Prostate gland (tissue), 2 donors: ENCODE measurements around the gene HERC3. TPM values are rescaled to one million over a fixed set of nuclear protein-coding genes. Genes with fewer than 3 reads are reported as not detected.

Experiments used
- DNase-seq: peaks from one replicate; pipeline ENCODE4 v3.0.0-alpha.2; 2019; ENCODE audit warnings: low spot score
- H3K27ac ChIP-seq, 2 donors: fragments of 200-600 bp; sonication (generic); 2 replicates each; pipeline ENCODE4 v1.5.1; 2017 to 2019
- H3K27me3 ChIP-seq: fragments of 200-600 bp; sonication (generic); replicated peaks from 2 replicates; pipeline ENCODE4 v1.5.1; 2019; ENCODE audit not compliant: insufficient read depth
- H3K36me3 ChIP-seq, 2 donors: fragments of 200-600 bp; sonication (generic); 1 replicate in 1 of 2; 2 replicates in 1 of 2; pipeline versions ENCODE4 v1.5.1 to v1.8.1; 2017 to 2019
- H3K4me1 ChIP-seq: fragments of 200-600 bp; sonication (generic); replicated peaks from 2 replicates; pipeline ENCODE4 v1.5.1; 2019
- H3K4me3 ChIP-seq, 2 donors: fragments of 200-600 bp; sonication (generic); 2 replicates each; pipeline ENCODE4 v1.5.1; 2017 to 2019
- H3K9me3 ChIP-seq: fragments of 200-600 bp; sonication (generic); 2 replicates; pipeline ENCODE4 v1.5.1; 2017
- CTCF ChIP-seq, 4 experiments: fragments of 200-600 bp in 2 of 4; fragments of 450-650 bp in 2 of 4; sonication (generic) in 2 of 4; IDR thresholded peaks; 1 replicate in 3 of 4; 2 replicates in 1 of 4; pipeline ENCODE4 v1.5.1; 2016 to 2019; ENCODE audit warnings: antibody characterized with exemption in 4 of 4, mild to moderate bottlenecking in 2 of 4, moderate library complexity in 2 of 4
- POLR2A ChIP-seq: fragments of 450-650 bp; IDR thresholded peaks from one replicate; pipeline ENCODE4 v1.6.1; 2016; ENCODE audit warnings: antibody characterized with exemption, mild to moderate bottlenecking
- POLR2AphosphoS5 ChIP-seq: sonication (generic); formaldehyde crosslinking; IDR thresholded peaks from one replicate; pipeline ENCODE4 v1.6.1; 2017; ENCODE audit warnings: antibody characterized with exemption
- WGBS: methylation state at CpG from one replicate; pipeline ENCODE4 v1.1.5; 2018; 5-methylcytosine and 5-hydroxymethylcytosine counted together
- intact Hi-C: fragments of 100-400 bp; cut with DNase I; formaldehyde crosslinking; loops from one replicate; pipeline ENCODE4 v1.14.2; 2022
- total RNA-seq, 2 donors: library from RNA; depleted of rRNA; stranded (reverse); fragments of >200 nt; gene quantifications; one replicate each; pipeline ENCODE4 v1.1.0, GENCODE V29; 2016

Gene HERC3
- total RNA-seq, 2 donors from 2014 or later = 36.5 to 42.2 TPM

DNA sequence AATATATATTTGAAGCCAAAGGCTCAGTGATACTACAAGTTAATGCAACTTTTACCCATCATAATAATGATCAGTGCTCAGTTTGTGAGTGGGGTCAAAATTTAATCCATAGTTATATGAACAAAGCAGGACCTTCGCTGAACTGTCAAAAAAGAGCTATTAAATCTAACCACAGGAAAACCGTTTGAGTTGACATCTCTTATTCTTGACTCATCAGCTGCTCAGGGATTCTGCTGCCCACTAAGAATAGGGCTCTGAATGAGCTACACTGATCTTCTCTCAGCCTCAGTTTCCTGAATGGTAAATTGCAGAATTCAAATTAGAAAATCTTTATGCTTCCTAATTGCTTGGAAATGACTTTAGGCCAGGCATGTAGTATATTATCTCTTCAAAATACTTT, 150.3 kb downstream of the HERC3 start:
- no peaks in the 10 kb centered on the region for H3K36me3 ChIP-seq
- no peak overlapping the region for H3K27ac ChIP-seq
- 54% methylated on average over 2 of the region's 2 CpGs for WGBS
- no peak for TF ChIP-seq POLR2AphosphoS5
- TF ChIP-seq CTCF (IDR thresholded peaks at IDR 0.05) = no peak
- TF ChIP-seq POLR2A = no peak
- H3K9me3 ChIP-seq = no peaks in the 10 kb centered on the region
- H3K4me1 ChIP-seq = peaks cover 10% of the 10 kb centered on the region
- no peaks in the 10 kb centered on the region for H3K27me3 ChIP-seq
- no peak overlapping the region for H3K4me3 ChIP-seq
- no peak for DNase-seq
- intact Hi-C loops = no loop called here

DNA sequence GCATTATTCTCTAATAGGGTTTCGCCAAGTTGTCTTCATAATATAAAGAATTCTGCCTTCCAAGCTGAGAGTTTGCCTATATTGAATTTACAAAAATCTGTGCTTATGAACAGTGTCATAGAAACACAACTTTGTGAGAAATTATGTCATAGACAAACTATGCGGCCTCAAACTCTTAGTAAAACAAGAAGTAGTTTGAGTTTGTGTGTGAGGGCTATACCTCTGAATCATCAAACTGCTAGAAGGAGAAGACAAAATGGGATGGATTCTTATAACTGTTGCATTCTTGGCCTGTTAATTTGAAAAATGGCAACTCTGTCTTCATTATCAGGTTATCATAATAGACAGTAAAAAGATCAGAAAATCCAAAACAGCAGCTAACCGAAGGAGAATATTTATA, 151.4 kb downstream of the HERC3 start:
- Histone ChIP-seq H3K9me3 (no peaks in the 10 kb centered on the region), H3K36me3 (no peaks in the 10 kb centered on the region), H3K4me3 (no peak overlapping the region), H3K27ac (no peak overlapping the region), H3K27me3 (no peaks in the 10 kb centered on the region), H3K4me1 (no peaks in the 10 kb centered on the region)
- intact Hi-C loops = no loop called here
- no peak for TF ChIP-seq POLR2AphosphoS5
- no peak for TF ChIP-seq CTCF (IDR thresholded peaks at IDR 0.05)
- TF ChIP-seq POLR2A = no peak
- DNase-seq = no peak
- WGBS = 95% methylated on average over 3 of the region's 3 CpGs

DNA sequence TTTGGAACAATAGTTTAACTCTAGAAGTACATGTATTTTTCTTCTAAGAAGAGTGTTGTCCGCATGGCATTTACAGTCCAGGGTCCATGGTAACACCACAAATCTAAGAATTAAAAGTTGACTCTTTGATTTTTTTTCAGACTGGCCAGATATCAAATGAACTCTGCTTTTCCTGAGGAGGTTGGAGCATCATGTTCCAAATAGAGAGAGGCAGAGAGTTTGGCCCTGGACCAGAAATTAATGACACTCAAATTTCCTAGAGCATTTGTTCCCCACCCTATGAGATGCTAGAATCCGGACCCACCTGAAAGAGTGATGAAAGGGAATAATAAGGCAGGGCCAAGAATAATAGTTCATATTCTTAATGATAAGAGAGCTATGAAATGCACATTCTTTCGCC, 152.3 kb downstream of the HERC3 start:
- no peak overlapping the region for H3K4me3 ChIP-seq
- no peak overlapping the region for H3K27ac ChIP-seq
- 84% methylated on average over 3 of the region's 3 CpGs for WGBS
- TF ChIP-seq CTCF (IDR thresholded peaks at IDR 0.05) (no peak), POLR2A (no peak), POLR2AphosphoS5 (no peak)
- intact Hi-C loops = no loop called here
- H3K36me3 ChIP-seq = peaks cover 0 to 7% of the 10 kb centered on the region in 2 donors
- H3K27me3 ChIP-seq = no peaks in the 10 kb centered on the region
- DNase-seq = no peak
- no peaks in the 10 kb centered on the region for H3K9me3 ChIP-seq
- H3K4me1 ChIP-seq = no peaks in the 10 kb centered on the region

DNA sequence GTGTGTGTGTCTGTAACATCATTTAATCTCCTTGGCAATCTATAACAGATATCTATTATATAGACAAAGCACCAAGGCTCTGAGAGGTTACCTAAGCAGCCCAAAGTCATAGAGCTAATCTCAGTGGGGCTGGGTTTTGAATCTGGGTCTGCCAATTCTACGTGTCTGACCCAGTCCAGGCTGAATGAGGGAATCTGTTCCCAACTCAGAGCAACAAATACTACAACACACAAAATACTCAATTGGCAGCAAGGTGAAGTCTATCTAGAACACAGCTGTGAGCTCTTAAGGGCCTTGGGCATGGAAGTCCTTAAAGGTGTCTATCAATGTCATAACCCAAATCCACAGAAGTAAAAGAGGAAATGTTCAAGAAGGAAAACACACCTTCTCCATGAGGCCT, 152.9 kb downstream of the HERC3 start:
- peaks cover 0 to 10% of the 10 kb centered on the region in 2 donors for H3K36me3 ChIP-seq
- intact Hi-C loops = no loop called here
- no peak for DNase-seq
- WGBS = 90% methylated on average over 1 of the region's 1 CpG
- H3K27ac ChIP-seq = no peak overlapping the region
- no peaks in the 10 kb centered on the region for H3K9me3 ChIP-seq
- TF ChIP-seq POLR2A (no peak), POLR2AphosphoS5 (no peak), CTCF (IDR thresholded peaks at IDR 0.05) (no peak)
- H3K4me3 ChIP-seq = no peak overlapping the region
- H3K4me1 ChIP-seq = no peaks in the 10 kb centered on the region
- H3K27me3 ChIP-seq = no peaks in the 10 kb centered on the region

DNA sequence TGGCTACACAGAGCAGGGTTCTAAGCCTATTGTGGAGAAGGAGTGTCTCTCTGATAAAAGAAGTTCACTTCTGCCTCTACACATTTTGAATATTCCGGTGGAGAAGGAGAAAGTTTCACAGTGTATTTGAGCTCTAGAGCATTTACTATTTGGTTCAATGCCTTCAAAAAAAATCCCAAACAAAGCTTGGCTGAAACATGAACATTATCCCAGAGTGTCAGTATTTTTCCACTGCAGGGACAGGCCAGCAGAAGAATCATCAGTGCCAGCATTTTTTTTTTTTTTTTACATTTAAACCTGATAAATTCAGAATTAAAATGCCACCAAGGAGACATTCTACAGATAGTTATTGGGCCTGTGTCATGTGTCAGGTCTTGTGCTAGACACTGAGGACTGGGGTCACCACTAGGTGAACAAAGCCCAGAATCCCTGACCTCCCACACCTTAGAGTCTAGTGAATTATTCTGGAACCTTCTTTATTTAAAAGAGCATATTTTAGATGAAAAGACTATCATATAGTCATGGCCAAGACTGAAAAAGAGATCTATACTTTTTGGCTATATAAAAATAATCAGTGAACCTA, 153.4 kb downstream of the HERC3 start:
- H3K27ac ChIP-seq = peak overlapping the region in 1 of 2 donors; percentile 4

More for the DNA sequence above, 153.4 kb downstream of the HERC3 start:
- Histone ChIP-seq H3K9me3 (no peaks in the 10 kb centered on the region), H3K36me3 (peaks cover 0 to 10% of the 10 kb centered on the region in 2 donors), H3K4me3 (no peak overlapping the region), H3K4me1 (no peaks in the 10 kb centered on the region), H3K27me3 (no peaks in the 10 kb centered on the region)
- DNase-seq = no peak
- intact Hi-C loops = no loop called here
- WGBS = 43% methylated on average over 1 of the region's 1 CpG
- TF ChIP-seq POLR2A (no peak), CTCF (IDR thresholded peaks at IDR 0.05) (no peak), POLR2AphosphoS5 (no peak)
